Activated T-helper 2 cell treated with anti-CD3 and anti-CD28 coated beads, Interferon-gamma antibody, Interleukin-2, Interleukin-4, amounts not matched to agents 10 μg/mL and 5 μg/mL and 100 μg/mL, durations not matched to agents 14 hours and 24 hours and 36 hours (primary cell): ENCODE data around the gene ITGB1. TPM values are rescaled to one million over a fixed set of nuclear protein-coding genes. Genes with fewer than 3 reads are reported as not detected.
"Not testable (repeated sequence)": the region's sequence is repeated elsewhere in the genome, so short reads cannot be mapped to it uniquely, and the experiment has no call there.

Source experiments
- DNase-seq: peaks from one replicate; pipeline ENCODE4 v3.0.0; 2021; ENCODE audit warnings: low spot score
- H3K27ac Mint-ChIP-seq: one replicate; pipeline ENCODE4 v1.8.0; 2021; ENCODE audit warnings: mixed read lengths
- H3K27me3 Mint-ChIP-seq: one replicate; pipeline ENCODE4 v1.8.0; 2021; ENCODE audit warnings: low read depth, mixed read lengths
- H3K36me3 Mint-ChIP-seq: one replicate; pipeline ENCODE4 v1.8.0; 2021; ENCODE audit warnings: low read depth, mixed read lengths
- H3K4me1 Mint-ChIP-seq: one replicate; pipeline ENCODE4 v1.8.0; 2021; ENCODE audit warnings: low read depth, mixed read lengths
- H3K4me3 Mint-ChIP-seq: one replicate; pipeline ENCODE4 v1.8.0; 2021; ENCODE audit warnings: low read depth, mild to moderate bottlenecking, moderate library complexity, mixed read lengths
- H3K9me3 Mint-ChIP-seq: one replicate; pipeline ENCODE4 v1.8.0; 2021; ENCODE audit warnings: mixed read lengths
- intact Hi-C: fragments of 100-400 bp; cut with micrococcal nuclease; formaldehyde crosslinking; loops from one replicate; pipeline ENCODE4 v1.15.1; 2023
- total RNA-seq: library from RNA; stranded (reverse); gene quantifications from 2 replicates; pipeline ENCODE4 v1.2.3, GENCODE V29; 2022

ITGB1 gene
- total RNA-seq, 1 donor from 2014 or later, result 78.7 TPM

- no peak overlapping the region for H3K27ac Mint-ChIP-seq
- H3K4me3 Mint-ChIP-seq, result no peak overlapping the region
- DNase-seq, result no peak
- H3K4me1 Mint-ChIP-seq, result peaks cover 8% of the 10 kb centered on the region
- H3K36me3 Mint-ChIP-seq, result peaks cover 33% of the 10 kb centered on the region
- no peaks in the 10 kb centered on the region for H3K9me3 Mint-ChIP-seq
- H3K27me3 Mint-ChIP-seq, result no peaks in the 10 kb centered on the region
- intact Hi-C loops, result no loop called here
Measured at GRCh38 chr10:32932225-32932729, 25.8 kb downstream of the ITGB1 start.

GRCh38 chr10:32931593-32931992 lies 26.4 kb downstream of the ITGB1 start:
- H3K4me1 Mint-ChIP-seq, result peaks cover 8% of the 10 kb centered on the region
- H3K4me3 Mint-ChIP-seq, result no peak overlapping the region
- H3K27ac Mint-ChIP-seq, result no peak overlapping the region
- H3K36me3 Mint-ChIP-seq, result peaks cover 40% of the 10 kb centered on the region
- DNase-seq, result no peak
- H3K27me3 Mint-ChIP-seq, result no peaks in the 10 kb centered on the region
- intact Hi-C loops, result no loop called here
- H3K9me3 Mint-ChIP-seq, result no peaks in the 10 kb centered on the region

DNA sequence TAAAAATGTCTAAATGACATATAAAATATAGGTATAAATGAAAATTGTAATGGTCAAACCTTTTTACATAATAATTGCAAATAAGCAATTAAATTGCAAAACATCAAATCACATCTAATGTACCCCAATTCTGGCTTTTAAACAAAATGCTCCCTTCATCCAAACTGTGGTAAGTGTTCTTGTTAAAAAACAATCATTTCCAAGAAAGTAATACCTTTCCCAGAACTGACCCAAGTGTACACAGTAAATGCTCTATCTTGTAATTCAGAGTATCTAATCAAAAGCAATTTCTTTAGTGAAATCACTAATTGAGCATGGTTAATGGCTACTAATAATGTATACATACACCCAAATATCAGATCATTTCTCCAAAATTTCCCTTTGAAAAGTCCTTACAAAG lies 28.0 kb downstream of the ITGB1 start:
- H3K27me3 Mint-ChIP-seq, result no peaks in the 10 kb centered on the region
- H3K36me3 Mint-ChIP-seq, result peaks cover 54% of the 10 kb centered on the region
- H3K9me3 Mint-ChIP-seq, result no peaks in the 10 kb centered on the region
- H3K4me1 Mint-ChIP-seq, result peaks cover 8% of the 10 kb centered on the region
- H3K4me3 Mint-ChIP-seq, result no peak overlapping the region
- intact Hi-C loops, result no loop called here
- no peak for DNase-seq
- no peak overlapping the region for H3K27ac Mint-ChIP-seq

DNA sequence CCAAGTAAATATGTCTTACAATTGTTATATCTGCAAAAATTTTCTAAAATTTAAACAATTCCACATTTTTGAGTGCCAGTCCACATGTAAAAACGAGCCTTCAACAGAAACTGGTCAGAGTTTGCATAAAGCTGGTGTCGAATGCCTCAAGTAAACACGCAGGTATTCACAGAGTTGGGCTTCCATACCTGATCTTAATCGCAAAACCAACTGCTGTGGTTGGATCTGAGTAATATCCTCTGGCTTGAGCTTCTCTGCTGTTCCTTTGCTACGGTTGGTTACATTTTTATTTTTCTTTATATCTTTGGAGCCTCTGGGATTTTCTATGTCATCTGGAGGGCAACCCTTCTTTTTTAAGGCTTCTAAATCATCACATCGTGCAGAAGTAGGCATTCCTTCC lies 28.4 kb downstream of the ITGB1 start:
- Mint-ChIP-seq H3K36me3 (peaks cover 50% of the 10 kb centered on the region), H3K27ac (no peak overlapping the region), H3K9me3 (no peaks in the 10 kb centered on the region), H3K4me1 (peaks cover 8% of the 10 kb centered on the region), H3K4me3 (no peak overlapping the region), H3K27me3 (no peaks in the 10 kb centered on the region)
- no peak for DNase-seq
- intact Hi-C loops, result loop anchor here (10.0 kb wide), 1 partner anchor 55 kb away; no protein-coding TSS in a partner anchor

GRCh38 chr10:32927750-32928149 lies 30.3 kb downstream of the ITGB1 start:
- intact Hi-C loops, result loop anchor here (10.0 kb wide), 1 partner anchor 57 kb away; no protein-coding TSS in a partner anchor
- DNase-seq, result no peak

DNA sequence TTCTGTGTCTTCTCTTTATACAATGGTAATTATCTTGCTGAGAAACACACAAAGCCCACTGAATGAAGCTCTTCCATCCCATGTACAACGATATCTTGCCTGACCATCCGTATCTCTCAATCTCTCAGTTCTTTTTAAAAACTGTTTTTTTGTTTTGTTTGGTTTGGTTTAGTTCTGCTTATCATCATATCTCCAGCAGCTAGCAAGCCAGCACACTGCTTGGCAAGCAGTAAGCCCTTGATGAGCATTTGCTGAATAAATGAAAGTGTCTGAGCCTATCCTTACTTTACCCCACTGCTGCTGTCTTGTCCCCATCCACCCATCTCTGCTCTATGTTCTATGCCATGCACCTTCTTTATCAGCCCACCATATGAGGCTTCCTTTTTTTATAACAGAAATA lies 34.2 kb downstream of the ITGB1 start:
- Mint-ChIP-seq H3K9me3 (no peaks in the 10 kb centered on the region), H3K4me1 (peaks cover 21% of the 10 kb centered on the region), H3K4me3 (no peak overlapping the region), H3K27me3 (no peaks in the 10 kb centered on the region), H3K27ac (no peak overlapping the region), H3K36me3 (peaks cover 68% of the 10 kb centered on the region)
- DNase-seq, result no peak
- intact Hi-C loops, result loop anchor here (10.0 kb wide), 1 partner anchor 61 kb away; no protein-coding TSS in a partner anchor

More at GRCh38 chr10:32927750-32928149, 30.3 kb downstream of the ITGB1 start:
- H3K4me3 Mint-ChIP-seq, result no peak overlapping the region
- H3K36me3 Mint-ChIP-seq, result peaks cover 51% of the 10 kb centered on the region
- H3K9me3 Mint-ChIP-seq, result no peaks in the 10 kb centered on the region
- H3K4me1 Mint-ChIP-seq, result peaks cover 17% of the 10 kb centered on the region
- H3K27ac Mint-ChIP-seq, result no peak overlapping the region
- no peaks in the 10 kb centered on the region for H3K27me3 Mint-ChIP-seq

DNA sequence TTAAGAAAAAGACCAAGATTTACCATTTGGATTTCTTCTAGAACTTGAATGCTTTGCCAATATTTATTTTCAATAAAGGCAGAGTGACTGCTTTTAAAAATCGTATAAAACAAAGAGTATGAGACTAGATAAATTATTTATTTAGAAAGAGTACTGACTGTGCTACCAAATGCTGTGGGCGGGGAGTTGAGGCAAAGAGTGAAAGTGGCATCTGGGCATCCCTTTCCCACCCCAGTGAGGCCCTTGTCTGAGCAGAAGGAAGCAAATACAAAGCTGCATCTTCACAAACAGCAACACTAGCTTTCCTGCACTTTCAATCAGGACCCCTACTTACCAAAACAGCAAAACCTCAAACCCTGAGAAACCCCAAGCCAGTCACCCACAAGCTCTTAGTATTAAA lies 34.9 kb downstream of the ITGB1 start:
- Mint-ChIP-seq H3K36me3 (peaks cover 68% of the 10 kb centered on the region), H3K9me3 (no peaks in the 10 kb centered on the region), H3K27me3 (no peaks in the 10 kb centered on the region), H3K27ac (no peak overlapping the region), H3K4me3 (no peak overlapping the region), H3K4me1 (peaks cover 20% of the 10 kb centered on the region)
- intact Hi-C loops, result loop anchor here (10.0 kb wide), 1 partner anchor 62 kb away; no protein-coding TSS in a partner anchor
- DNase-seq, result no peak

DNA sequence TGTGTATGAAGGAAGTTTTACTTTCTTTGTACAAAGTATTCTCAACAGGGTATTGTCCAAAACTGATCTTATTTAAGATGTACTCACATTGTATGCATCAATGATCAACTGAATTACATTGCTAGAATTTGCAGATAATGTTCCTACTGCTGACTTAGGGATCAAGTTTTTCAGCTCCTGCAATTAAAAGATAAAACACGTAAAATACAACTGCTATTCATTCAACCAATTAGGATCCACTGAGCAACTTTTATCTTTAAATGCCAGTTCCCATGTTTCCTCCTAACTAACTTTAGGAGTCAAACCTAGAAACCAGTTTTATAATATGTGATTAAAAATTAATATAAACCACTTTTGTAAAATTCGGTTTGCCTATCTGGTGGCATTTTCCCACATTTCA lies 35.9 kb downstream of the ITGB1 start:
- Mint-ChIP-seq H3K4me1 (peaks cover 20% of the 10 kb centered on the region), H3K36me3 (peaks cover 68% of the 10 kb centered on the region), H3K4me3 (no peak overlapping the region), H3K9me3 (no peaks in the 10 kb centered on the region), H3K27me3 (no peaks in the 10 kb centered on the region), H3K27ac (no peak overlapping the region)
- DNase-seq, result no peak
- intact Hi-C loops, result loop anchor here (10.0 kb wide), 1 partner anchor 63 kb away; no protein-coding TSS in a partner anchor

DNA sequence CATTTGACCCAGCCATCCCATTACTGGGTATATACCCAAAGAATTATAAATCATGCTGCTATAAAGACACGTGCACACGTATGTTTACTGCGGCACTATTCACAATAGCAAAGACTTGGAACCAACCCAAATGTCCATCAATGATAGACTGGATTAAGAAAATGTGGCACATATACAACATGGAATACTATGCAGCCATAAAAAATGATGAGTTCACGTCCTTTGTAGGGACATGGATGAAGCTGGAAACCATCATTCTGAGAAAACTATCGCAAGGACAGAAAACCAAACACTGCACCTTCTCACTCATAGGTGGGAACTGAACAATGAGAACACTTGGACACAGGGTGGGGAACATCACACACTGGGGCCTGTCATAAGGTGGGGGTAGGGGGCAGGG lies 40.2 kb downstream of the ITGB1 start:
- DNase-seq, H3K27me3 Mint-ChIP-seq, H3K9me3 Mint-ChIP-seq, H3K4me3 Mint-ChIP-seq, H3K27ac Mint-ChIP-seq, intact Hi-C loops: not testable (repeated sequence)
- Mint-ChIP-seq H3K36me3 (peaks cover 75% of the 10 kb centered on the region), H3K4me1 (peaks cover 11% of the 10 kb centered on the region)

DNA sequence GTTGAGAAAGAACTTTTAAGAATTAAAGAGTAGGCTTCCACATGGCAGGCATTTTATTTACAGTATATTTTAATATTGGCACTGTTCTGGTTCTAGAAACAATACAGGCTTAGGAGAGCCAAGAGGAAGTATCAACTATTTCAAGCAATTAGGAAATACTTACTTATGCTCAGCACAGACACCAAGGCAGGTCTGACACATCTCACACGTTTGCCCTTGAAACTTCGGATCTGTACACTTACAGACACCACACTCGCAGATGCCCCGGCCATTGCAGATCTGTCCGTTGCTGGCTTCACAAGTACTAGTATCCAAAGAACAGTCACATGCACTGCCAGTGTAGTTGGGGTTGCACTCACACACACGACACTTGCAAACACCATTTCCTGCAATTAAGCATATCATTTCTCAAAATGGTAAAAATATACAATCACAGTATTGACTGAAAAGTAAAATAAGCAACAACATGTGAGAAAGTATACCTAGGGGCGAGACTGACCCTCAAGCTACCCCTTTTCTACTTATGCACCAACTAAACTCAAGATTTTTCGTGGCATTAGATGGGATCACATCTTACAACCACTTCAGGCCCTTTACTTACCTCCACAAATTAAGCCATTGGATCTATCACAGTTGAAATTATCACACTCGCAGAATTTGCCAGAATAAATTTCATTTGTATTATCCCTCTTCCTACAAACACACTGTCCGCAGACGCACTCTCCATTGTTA lies 46.6 kb downstream of the ITGB1 start:
- Mint-ChIP-seq H3K9me3 (no peaks in the 10 kb centered on the region), H3K27me3 (no peaks in the 10 kb centered on the region), H3K36me3 (peaks cover 54% of the 10 kb centered on the region), H3K27ac (no peak overlapping the region), H3K4me1 (no peaks in the 10 kb centered on the region), H3K4me3 (no peak overlapping the region)
- no peak for DNase-seq
- intact Hi-C loops, result no loop called here

DNA sequence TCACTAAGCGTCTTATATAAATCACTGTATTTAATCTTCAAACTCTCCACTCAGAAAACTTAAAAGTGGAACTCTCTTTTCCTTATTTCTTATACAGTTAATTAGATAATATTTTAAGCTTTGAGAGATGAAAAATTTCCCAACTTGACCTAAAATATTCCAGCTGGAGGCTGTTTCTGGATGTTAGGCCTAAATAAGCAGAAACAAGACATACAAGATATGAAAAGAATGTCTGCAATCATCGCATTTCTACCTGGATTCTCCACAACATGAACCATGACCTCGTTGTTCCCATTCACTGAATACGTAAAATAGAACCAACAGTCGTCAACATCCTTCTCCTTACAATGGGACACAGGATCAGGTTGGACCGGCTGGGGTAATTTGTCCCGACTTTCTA lies 48.1 kb downstream of the ITGB1 start:
- peaks cover 44% of the 10 kb centered on the region for H3K36me3 Mint-ChIP-seq
- H3K9me3 Mint-ChIP-seq, H3K27ac Mint-ChIP-seq, H3K4me3 Mint-ChIP-seq, H3K27me3 Mint-ChIP-seq, DNase-seq, H3K4me1 Mint-ChIP-seq, intact Hi-C loops: not testable (repeated sequence)

DNA sequence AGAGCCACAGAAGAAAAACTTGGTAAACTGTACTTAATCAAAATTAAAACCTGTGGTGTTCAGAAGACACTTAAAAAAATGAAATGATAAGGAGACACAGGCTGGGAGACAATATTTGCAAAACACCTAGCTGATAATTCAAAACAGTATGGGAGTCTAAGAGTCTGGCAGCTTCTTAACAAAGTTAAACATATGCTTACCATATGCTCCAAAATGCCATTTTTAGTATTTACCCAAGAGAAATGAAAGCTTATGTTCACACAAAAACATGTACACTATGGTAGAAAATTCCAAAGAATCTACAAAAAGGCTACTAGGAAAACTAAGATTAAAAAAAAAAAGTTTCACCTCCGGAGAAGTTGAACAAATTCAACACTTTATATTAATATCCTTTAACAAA lies 48.6 kb downstream of the ITGB1 start:
- H3K9me3 Mint-ChIP-seq, result no peaks in the 10 kb centered on the region
- H3K4me1 Mint-ChIP-seq, result no peaks in the 10 kb centered on the region
- no peak overlapping the region for H3K27ac Mint-ChIP-seq
- DNase-seq, result no peak
- H3K4me3 Mint-ChIP-seq, result no peak overlapping the region
- peaks cover 39% of the 10 kb centered on the region for H3K36me3 Mint-ChIP-seq
- intact Hi-C loops, result no loop called here
- H3K27me3 Mint-ChIP-seq, result no peaks in the 10 kb centered on the region

GRCh38 chr10:32906595-32906994 lies 51.4 kb downstream of the ITGB1 start:
- Mint-ChIP-seq H3K4me1 (no peaks in the 10 kb centered on the region), H3K27me3 (no peaks in the 10 kb centered on the region), H3K4me3 (no peak overlapping the region), H3K36me3 (peaks cover 29% of the 10 kb centered on the region), H3K9me3 (no peaks in the 10 kb centered on the region), H3K27ac (no peak overlapping the region)
- intact Hi-C loops, result no loop called here
- DNase-seq, result no peak
